ENCODE results near the gene SARDH. TPM values are rescaled to one million over a fixed set of nuclear protein-coding genes. Genes with fewer than 3 reads are reported as not detected.
"Not testable (repeated sequence)": the region's sequence is repeated elsewhere in the genome, so short reads cannot be mapped to it uniquely, and the experiment has no call there.

Gene SARDH
- polyA plus RNA-seq, 4 donors, result 7.4 to 12.6 (median 10.2) TPM

DNA sequence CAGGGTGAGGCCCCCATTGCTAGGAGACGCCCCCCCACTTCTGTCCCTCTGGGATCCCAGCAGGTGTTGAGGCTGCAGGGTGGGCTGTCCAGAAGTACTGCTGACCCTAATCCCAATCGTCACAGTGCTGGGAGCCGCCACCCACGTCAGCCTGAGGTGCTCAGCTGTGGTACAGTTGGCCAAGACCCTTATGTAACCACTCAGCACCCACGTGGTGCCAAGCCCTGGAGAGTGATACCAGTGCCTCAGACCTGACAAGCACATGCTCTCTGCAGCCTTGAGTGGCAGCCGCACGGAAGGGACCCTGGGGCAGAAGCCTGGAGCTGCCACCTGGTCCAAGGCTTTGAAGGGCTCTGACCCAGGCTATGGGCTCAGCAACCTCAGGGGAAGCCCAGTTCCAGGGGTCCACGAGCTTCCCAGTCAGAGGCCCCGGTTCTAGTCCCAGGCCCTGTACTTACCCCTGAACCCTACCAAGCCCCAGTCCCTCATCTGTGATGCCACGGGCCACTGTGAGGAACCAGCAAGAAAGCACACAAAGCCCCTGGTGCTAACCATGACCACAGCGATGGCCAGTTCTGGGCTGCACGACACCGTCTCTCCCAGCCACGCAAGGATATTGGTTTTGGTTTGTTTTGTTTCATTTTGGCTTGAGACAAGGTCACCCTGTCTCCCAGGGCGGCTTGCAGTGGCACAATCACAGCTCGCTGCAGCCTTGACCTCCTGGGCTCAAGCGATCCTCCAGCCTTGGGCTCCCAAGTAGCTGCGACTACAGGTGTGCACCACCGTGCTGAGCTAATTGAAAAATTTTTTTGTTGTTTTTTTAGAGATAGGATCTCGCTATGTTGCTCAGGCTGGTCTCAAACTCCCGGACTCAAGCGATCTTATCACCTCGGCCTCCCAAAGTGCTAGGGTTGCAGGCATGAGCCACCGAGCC is 51.2 kb downstream of the SARDH start:
- DNase-seq (ENCODE audit: low read depth in 4 of 4, low spot score in 3 of 4), result no peak

DNA sequence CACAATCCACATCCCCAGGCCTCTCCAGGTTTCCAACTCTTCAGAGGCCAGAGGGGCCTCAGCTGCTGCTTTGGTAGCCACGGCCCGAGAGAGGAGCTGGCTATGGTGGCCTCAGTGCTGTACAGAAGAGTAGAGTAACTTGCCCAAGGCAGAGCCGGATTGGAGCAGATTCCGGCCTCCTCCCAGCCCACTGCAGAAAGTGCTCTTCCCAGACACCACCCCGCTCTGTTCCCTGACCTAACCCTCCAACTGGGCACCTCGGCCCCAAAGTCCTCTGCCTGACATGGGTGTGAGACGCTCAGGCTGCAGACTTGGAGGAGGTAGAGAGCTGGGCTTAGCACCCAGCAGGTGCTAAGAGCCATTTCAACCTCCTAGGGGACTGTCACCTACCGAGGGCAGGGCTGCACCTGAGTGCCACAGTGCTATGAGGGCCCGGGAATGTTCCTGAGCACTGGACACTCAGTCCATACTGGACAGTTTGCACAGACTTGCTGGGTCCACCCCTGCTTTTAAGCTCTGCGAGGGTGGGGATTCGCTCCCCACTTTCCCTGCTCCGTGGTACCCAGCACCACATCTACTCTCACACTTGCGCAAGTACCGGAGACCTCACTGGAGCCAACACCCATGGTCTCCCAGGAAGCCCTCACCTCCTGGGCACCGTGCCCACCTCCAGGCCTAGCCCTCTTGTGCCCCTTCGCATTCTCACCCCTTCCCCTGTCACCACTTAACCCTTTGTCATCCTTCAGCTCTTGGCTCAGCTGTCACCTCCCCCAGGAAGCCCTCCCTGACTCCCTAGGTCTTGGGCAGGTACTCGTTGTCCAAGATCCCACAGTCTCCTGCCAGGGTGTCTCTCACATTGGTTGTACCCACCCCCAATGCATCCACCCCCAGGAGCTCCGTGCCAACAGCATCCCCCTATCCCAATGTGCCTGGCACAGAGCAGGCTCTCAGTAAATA is 52.2 kb downstream of the SARDH start:
- DNase-seq (ENCODE audit: low read depth in 4 of 4, low spot score in 3 of 4), result no peak

DNA sequence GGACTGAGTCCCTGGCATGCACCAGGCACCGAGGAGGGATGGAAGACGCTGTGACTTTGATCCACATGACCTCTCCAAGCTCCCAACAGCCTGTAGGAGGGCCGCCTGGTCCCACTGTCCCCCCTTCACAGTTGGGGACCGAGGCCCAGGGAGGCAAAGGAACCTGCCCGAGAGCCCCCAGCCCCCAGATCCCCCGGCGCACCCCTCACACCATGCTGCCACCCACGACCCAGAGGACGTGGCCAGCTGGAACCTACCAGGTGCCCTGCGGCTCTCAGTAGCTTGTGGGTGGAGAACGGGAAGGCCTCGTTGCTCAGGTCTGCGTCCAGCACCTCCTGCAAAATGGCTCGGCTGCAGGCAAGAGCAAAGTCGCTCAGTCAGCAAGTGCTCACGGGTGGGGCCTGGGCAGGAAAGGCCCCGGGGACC is 53.2 kb downstream of the SARDH start:
- DNase-seq (ENCODE audit: low read depth in 4 of 4, low spot score in 3 of 4), result no peak

DNA sequence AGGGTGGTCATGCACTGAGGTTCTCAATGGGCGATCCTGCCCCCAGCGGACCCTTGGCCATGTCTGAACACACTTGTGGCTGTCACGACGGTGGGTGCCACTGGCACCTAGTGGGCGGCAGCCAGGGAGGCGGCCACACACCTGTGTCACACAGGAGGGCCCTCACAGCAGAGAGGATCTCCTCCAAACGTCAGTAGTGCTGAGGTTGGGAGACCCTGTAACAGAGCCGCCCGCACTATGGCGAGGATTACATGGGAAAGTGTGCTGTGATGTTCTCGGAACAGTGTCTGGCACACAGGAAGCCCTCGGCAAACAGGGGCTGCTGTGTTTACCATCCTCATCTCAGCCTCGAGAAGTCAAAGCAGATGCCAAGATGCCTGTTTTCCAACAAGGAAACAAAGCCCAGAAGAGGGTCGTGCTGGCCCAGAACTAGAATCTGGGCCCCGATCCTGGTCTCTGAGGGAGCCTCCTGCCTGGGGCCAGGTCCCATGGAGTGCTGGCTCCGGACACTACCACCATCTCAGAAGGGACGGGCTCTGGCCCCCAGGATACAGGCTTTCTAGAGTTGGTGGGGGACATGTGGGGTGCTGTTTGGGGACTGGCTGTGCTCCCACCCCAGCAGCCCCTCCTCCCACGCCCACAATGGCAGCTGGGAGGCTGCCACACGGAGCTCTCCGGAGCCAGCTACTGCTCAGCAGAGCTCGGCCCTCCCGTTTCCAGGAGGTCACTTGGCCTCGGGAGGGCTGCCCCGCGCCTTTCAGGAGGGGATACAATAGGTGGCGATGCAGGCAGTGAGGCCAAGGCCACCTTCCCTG is 53.8 kb downstream of the SARDH start:
- DNase-seq (ENCODE audit: low read depth in 4 of 4, low spot score in 3 of 4), result no peak

DNA sequence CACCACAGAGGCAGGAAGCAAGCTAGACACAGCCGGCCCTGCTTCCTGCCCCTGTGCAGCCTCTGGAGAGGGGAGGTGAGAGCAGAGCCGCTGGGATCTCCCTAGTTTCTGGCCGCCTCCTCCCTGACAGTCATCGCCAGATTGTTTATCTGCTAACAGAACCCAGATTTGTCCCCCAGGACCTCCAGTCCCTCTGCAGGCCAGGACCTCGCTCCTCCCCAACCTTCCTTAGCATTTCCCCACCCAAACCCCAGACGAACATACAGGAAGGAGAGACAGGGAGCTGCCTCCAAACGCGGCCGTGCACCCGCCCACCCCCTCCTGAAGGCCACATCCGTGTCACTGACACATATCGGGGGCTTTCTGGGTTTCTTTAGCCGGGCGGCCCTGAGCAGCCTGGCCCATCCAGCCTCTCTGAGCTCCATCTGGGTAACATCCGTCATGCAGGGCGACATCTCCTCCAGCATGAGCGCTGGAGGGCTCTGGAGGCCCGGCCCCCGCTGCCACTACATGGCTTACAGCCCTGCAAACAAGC is 54.5 kb downstream of the SARDH start:
- no peak for DNase-seq (ENCODE audit: low read depth in 4 of 4, low spot score in 3 of 4)

DNA sequence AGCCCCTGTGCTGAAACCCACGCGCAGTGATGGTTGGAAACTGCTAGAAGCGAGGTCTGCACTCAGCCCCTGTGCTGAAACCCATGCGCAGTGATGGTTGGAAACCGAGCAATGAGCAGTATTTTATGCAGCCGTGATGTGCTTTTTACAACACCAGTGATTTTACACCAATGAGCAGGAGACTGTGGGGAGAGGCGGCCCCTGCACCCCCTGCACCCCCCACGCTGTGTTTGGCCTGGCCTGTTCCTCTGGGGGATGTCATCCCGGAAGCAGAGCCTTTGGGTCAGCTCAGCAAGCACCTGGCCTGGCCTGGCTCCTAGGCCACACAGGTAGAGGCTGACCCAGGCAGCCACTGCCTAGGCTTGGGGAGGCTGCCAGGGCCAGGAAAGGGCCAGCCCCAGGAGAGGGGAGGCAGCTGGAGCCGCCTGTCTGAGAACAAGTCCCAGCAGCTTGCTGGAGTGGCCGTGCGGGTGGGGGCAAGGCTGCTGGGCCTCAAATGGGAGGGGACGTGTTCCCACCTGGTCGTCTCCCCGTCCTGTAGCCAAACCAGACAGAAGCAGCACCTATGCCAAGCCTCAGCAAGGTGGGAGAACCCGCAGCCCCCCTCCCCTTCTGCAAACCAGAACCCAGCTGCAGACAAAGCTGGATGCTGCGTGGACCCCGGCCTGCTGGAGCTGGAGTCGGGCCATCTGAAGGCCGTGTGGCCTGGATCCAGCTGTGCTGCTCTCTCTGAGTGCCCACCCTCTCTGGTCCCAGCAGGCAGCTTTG is 55.1 kb downstream of the SARDH start:
- DNase-seq (ENCODE audit: low read depth in 4 of 4, low spot score in 3 of 4), result no peak

DNA sequence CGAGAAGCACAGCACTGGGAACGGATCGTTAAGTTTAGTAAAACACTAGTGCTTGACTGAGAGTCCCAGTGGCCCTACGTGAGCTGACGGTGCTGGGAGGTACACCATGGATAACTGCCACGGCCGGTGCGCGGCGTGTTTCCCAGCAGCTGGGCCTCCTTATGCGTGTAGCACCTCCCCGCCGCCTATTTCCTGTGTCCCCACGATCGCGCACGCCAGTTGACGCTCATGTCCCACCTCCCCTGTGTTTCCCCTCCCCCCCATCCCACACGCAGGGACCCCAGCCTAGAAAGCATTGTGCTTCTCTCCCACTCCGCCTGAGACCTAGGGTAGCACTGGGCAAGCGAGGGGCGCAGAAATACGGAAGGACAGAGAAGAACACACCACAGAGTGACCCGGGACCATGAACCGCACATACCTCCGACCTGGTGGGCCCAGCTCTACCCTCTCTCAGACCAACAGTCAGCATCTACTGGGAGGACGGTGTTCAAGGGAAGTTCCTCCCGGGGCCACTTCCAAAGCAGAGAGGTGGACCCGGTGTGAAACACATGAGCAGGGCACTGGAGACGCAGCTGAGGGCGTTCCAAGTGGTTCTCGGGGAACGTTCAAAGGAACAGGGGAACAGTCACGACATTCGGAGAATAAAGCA is 56.4 kb downstream of the SARDH start:
- DNase-seq (ENCODE audit: low read depth in 4 of 4, low spot score in 3 of 4), result no peak

DNA sequence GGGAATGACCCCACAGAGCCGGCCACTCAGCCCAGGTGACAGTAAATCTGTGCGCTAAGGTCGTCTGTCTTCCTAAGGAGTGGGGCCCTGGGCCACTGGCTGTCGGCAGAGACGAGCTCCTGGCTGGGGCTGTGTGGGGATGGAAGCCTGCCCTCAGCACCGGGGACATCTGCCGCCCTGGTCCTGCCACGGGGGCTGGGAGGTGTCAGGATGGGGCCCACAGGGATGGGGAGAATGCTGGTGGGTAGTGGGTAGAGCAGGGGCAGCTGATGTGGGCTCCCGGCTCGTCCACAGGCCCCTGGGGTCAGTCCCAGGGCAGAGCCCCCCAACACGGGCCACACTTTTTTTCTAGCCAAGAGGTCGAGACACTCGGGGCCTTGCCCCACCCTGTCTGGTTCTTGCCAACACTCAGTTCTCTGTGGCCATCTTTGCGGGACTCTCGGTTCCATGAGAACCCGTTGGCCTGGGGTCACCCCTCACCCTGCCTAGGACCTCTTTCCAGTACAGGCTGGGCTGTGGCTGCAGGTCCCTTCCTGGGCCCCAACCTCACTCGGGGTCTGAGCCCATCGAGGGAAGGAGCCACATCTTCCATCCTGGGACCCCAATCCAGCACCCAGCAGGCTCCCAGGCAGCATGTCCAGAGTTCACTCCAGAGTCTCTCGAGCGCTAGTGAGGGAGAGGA is 57.0 kb downstream of the SARDH start:
- no peak for DNase-seq (ENCODE audit: low read depth in 4 of 4, low spot score in 3 of 4)

DNA sequence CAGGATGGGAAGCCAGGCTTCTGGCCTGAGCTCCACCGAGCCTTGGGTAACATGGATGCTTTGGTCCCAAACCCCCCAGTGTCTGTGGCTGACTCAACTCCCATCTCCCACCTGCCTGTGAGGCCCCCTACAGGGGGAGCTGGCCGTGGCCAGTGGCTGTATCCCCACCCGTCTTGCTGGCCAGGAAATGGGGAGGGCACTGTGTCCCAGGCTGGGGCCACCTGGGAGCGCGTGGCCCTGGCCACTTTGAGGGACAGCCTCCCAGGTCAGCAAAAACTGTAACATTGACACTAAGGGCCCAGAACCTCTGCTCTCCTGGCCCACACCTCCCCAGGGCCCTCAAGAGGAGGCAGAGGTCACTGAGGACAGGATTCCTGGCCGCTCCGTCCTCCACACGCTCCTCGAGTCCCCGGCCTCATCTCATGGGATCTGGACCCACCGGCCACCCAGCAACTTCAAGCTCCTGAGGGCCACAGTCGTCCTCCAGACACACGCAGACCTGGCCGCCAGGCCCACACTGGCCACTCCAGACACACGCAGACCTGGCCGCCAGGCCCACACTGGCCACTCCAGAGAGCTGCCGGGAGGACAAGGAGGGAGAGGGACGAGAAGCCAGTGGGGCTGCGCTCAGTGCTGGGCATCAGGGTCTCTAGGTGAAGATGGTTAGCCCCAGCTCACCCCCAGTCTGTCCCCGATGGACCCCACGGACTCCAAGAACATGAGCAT is 57.7 kb downstream of the SARDH start:
- no peak for DNase-seq (ENCODE audit: low read depth in 4 of 4, low spot score in 3 of 4)

DNA sequence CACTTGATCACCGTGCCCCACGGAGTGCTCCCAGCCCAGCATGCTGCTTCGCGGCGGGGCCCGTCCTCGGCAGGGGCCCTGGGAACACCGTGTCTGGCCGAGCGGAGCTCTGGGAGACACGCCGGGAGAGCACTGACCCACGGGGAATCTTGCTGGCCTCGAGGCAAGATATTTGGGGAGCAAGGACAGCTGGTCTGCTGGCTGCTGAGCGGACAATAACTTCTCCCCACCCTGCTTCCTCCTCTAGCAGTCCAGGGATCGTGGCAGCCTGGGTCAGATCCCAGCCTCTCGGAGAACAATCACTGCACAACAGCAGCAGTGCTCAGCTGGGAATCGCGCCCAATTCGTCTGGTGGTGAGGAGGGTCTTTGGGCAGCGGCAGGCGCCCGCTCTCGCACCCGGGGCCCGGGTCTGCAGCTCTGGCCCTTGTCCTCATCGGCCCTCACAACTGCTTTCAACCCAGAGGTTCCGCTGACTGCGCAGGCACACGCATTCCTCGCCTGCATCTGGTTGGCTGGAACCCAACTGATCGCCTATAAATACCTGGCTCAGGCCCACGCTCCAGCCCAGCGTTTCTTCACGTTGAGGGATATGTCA is 58.6 kb downstream of the SARDH start:
- no peak for DNase-seq (ENCODE audit: low read depth in 4 of 4, low spot score in 3 of 4)

DNA sequence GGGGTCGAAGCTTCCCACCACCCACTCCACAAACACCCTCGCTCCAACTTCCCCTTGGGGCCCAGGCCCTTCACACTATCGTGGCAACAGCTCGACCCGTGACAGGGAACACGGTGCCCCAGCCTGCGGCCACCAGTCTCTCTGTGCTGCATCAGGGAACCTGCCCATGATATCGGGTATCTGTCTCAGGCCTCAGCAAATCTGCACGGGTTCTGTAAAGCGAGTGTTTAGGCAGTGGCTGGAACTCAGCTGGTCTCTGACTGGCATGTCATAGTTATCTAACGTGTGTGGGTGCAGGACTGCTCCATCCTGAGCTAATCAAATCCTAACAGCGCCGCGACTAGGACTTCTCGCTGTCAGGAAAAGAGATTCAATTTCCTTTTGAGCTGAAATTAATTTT is 59.1 kb downstream of the SARDH start:
- DNase-seq (ENCODE audit: low read depth in 4 of 4, low spot score in 3 of 4), result no peak

DNA sequence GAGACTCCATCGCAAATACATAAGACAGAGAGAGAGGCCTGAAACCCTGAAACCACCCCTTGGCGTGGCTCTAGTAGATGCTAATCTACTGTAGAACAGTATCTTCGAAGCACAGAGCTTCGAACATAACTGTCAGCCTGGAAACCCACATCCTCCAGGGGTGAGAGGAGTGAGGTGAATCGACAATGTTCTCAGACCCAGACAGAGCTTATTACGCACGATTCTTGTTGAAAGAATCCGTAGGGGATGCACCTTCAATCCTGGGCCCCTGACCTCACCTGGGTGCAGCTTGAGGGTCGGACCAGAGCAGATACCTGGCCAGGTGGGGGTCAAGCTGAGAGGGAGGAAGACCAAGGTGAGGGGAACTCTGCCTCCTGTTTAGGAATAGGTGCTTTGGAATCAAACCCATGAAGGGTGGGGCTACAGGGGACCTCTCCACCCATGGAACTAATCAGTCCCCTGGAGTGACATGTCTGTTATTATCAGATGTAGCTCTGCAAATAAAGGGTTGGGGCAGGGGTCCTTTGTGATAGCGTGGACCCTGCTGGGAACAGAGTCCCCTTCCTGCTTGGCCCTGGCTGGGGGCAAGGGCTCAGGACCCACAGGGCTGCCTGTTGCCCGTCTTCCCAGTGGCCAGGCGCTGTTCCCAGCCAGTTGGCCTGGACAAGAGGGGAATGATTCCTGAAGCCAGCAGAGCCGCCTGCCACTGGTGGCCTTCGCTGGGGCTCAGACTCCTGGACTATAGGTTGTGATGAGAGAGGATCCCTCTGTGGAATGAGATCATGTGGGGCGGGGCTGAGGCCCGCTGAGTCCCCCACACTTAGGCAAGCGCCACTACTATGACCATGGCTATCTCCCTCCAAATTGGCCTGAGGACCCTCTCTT is 60.8 kb downstream of the SARDH start:
- DNase-seq (ENCODE audit: low read depth in 4 of 4, low spot score in 3 of 4), result no peak

DNA sequence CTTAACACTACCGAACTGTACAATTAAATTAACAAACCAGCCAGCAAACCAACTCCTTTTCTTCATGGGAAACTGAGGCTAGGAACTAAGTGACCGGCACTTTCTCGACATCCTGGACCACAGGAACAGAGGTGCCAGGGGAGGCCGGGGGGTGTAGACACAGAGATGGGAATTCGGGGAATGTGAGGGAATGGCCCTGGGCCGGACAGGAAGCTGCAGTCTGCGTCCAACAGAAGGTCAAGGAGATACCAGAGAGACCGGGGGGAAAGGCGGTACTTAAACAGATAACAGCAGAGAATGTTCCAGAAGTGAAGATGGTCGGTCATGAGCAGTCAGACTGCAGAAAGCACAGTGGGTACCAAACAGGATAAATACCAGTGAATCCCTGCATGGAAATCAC is 61.7 kb downstream of the SARDH start:
- DNase-seq (ENCODE audit: low read depth in 4 of 4, low spot score in 3 of 4), result no peak

DNA sequence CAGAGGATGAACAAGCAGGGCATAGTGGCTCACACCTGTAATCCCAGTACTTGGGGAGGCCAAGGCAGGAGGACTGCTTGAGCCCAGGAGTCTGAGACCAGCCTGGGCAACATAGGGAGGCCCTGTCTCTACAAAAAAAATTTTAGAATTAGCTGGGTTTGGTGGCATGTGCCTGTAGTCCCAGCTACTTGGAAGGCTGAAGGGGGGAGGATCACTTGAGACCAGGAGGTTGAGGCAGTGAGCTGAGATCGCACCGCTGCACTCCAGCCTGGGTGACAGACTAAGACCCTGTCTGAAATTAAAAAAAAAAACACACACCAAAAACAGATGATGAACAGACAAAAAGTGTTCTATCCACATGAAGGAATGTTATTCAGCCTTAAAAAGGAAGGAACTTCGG is 62.4 kb downstream of the SARDH start:
- not testable (repeated sequence) for DNase-seq (ENCODE audit: low read depth in 4 of 4, low spot score in 3 of 4)

DNA sequence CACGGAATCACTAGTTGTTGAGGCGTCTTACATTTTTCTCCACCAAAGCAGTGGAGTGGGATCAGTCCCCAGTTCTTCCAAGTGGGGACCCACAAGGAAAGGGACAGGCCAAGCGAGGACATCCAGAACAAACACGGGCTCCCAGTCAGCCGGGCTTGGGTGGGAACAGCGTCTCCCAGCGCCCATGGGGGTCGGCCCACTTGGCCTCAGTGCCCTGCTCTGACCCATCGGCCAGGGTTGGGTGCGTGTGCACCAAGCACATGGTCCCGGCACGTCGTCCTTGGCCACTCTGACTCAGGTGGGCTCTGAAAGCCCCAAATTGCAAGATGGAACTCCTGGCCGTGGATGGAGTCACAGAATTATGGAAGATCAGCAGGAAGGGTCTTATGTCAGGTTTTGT is 64.1 kb downstream of the SARDH start:
- DNase-seq (ENCODE audit: low read depth in 4 of 4, low spot score in 3 of 4), result no peak

DNA sequence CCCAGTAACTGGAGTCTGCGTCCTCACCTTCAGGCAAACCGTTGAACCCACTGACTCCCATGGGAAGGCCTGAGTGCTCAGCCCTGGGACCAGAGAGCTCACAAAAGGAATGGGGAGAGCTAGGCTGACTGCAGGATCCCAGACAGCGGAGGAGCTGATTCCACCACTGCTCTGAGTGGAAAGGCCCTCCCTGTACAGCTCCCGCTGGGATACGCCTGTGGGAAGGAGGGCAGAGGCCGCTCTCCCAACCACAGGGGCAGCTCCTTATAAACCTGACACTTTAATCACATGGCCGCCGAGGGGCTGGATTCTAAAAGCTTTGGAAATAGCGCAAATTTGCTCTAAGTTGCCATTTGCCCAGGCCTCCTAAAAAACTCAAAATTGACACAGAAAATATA is 64.9 kb downstream of the SARDH start:
- DNase-seq (ENCODE audit: low read depth in 4 of 4, low spot score in 3 of 4), result no peak
